Peyer's patch (tissue), 4 donors: Measurements from ENCODE around the gene SRD5A1.

ENCODE experiments used
- POLR2A ChIP-seq, 2 donors: fragments of 450-650 bp; IDR thresholded peaks; one replicate each; pipeline ENCODE4 v1.5.1; 2017; ENCODE audit warnings: antibody characterized with exemption in 2 of 2, mild to moderate bottlenecking in 2 of 2, moderate library complexity in 2 of 2
- TF ChIP-seq, protein P1 (sequence below), 6 experiments: fragments of 450-650 bp in 4 of 6; fragments of 200-600 bp in 2 of 6; sonication (generic) in 1 of 6; IDR thresholded peaks; one replicate each; pipeline ENCODE4 v1.5.1; 2017 to 2019; ENCODE audit warnings: antibody characterized with exemption in 6 of 6, mild to moderate bottlenecking in 3 of 6, moderate library complexity in 1 of 6

DNA sequence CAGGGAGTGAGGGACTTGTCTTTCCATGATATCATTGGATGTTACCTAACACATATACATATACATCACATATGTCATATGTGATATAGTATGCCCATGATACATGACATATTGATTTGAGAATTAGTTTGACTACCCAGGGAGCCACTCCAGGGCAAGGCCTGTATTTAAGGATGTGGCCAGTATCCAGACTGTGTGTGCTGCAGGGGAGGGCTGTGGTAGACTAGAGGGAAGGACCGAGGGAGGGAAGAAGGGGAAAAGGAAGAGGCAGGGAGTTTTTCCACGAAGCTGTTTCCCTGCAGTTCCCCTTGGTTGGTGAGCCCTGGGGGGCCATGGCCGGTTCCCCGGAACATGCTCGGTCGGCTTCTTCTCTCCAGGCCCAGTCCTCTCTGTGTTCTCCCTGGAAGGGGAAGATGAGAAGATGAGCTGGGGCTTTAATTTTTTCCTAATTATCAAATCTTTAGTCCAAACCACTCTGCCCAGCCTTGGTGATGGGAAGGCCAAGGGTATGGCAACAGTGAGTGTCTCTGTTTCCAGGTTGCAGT lies 49.1 kb upstream of the SRD5A1 start:
- TF ChIP-seq, protein P1, sequence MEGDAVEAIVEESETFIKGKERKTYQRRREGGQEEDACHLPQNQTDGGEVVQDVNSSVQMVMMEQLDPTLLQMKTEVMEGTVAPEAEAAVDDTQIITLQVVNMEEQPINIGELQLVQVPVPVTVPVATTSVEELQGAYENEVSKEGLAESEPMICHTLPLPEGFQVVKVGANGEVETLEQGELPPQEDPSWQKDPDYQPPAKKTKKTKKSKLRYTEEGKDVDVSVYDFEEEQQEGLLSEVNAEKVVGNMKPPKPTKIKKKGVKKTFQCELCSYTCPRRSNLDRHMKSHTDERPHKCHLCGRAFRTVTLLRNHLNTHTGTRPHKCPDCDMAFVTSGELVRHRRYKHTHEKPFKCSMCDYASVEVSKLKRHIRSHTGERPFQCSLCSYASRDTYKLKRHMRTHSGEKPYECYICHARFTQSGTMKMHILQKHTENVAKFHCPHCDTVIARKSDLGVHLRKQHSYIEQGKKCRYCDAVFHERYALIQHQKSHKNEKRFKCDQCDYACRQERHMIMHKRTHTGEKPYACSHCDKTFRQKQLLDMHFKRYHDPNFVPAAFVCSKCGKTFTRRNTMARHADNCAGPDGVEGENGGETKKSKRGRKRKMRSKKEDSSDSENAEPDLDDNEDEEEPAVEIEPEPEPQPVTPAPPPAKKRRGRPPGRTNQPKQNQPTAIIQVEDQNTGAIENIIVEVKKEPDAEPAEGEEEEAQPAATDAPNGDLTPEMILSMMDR (IDR thresholded peaks at IDR 0.05) = no peak
- TF ChIP-seq POLR2A (IDR thresholded peaks at IDR 0.05) = no peak
